ENCODE data around the gene STYXL1.

GRCh38 chr7:76047811-76048667 is at the start of gene STYXL1, which contains the start of gene MDH2:
- no peak for TF ChIP-seq CTCF (conservative IDR thresholded peaks at IDR 0.05 in 1 of 2, IDR thresholded peaks at IDR 0.05 in 1 of 2; ENCODE audit: low read depth in 1 of 2, low read length in 2 of 2)
- TF ChIP-seq EZH2 (IDR thresholded peaks at IDR 0.05; ENCODE audit: low read length, missing control alignments), result no peak

Data from fibroblast of lung (primary cell).